Left lung (tissue), 10 donors: ENCODE results near the gene MDGA2. TPM values are rescaled to one million over a fixed set of nuclear protein-coding genes. Genes with fewer than 3 reads are reported as not detected.

Experiments
- ATAC-seq: fragments of 200-7000 bp; cut with Tn5 transposase; one replicate; pipeline ENCODE4 v1.9.1; 2020; ENCODE audit warnings: moderate library complexity
- DNase-seq, 4 donors: peaks; one replicate each; pipeline ENCODE4 v3.0.0-alpha.2; 2013 to 2020
- H3K27ac ChIP-seq, 2 donors: fragments of 200-600 bp; sonication (generic) in 1 of 2; one replicate each; pipeline versions ENCODE4 v1.5.0 to v1.8.0; 2020 to 2021
- H3K27me3 ChIP-seq, 2 donors: fragments of 200-600 bp; sonication (generic) in 1 of 2; one replicate each; pipeline versions ENCODE4 v1.5.0 to v1.8.0; 2020 to 2021
- H3K36me3 ChIP-seq, 2 donors: fragments of 200-600 bp; sonication (generic) in 1 of 2; one replicate each; pipeline versions ENCODE4 v1.5.0 to v1.8.0; 2020 to 2021
- H3K4me1 ChIP-seq, 2 donors: fragments of 200-600 bp; one replicate each; pipeline ENCODE4 v1.8.0; 2021
- H3K4me3 ChIP-seq, 2 donors: fragments of 200-600 bp; sonication (generic) in 1 of 2; one replicate each; pipeline versions ENCODE4 v1.5.0 to v1.8.0; 2020 to 2021; ENCODE audit warnings: mild to moderate bottlenecking in 1 of 2
- H3K9me3 ChIP-seq, 2 donors: fragments of 200-600 bp; sonication (generic) in 1 of 2; one replicate each; pipeline versions ENCODE4 v1.5.0 to v1.8.0; 2020 to 2021
- intact Hi-C, 2 donors: fragments of 100-400 bp; cut with DNase I; formaldehyde crosslinking; loops; one replicate each; pipeline versions ENCODE4 v1.11.2 to v1.14.2; 2022
- polyA plus RNA-seq, 6 donors: library from polyadenylated mRNA; unstranded; fragments of 120-200 nt; gene quantifications; one replicate each; pipeline ENCODE4 v1.2.1, GENCODE V29; 2013; ENCODE audit not compliant: insufficient read length in 6 of 6
- total RNA-seq, 2 donors: library from RNA; stranded (reverse); fragmentation: NEBNext Ultra II Directional; extraction: Animal tissue kit (Norgen Biotek cat#: 25700); gene quantifications; one replicate each; pipeline ENCODE4 v1.2.1, GENCODE V29; 2021
- TF ChIP-seq, protein P1 (sequence below), 2 donors: fragments of 200-600 bp; sonication (generic) in 1 of 2; IDR thresholded peaks; one replicate each; pipeline versions ENCODE4 v1.5.0 to v1.8.0; 2021; ENCODE audit warnings: antibody characterized with exemption in 2 of 2
- donor health status: DM: no; HTN: yes; CAD: no.
- donor health status: DM: no; HTN: no; CAD: no.

MDGA2 gene
- total and polyA plus RNA-seq, 8 donors: 0.14 to 0.62 (median 0.36) TPM; not detected in 1

DNA sequence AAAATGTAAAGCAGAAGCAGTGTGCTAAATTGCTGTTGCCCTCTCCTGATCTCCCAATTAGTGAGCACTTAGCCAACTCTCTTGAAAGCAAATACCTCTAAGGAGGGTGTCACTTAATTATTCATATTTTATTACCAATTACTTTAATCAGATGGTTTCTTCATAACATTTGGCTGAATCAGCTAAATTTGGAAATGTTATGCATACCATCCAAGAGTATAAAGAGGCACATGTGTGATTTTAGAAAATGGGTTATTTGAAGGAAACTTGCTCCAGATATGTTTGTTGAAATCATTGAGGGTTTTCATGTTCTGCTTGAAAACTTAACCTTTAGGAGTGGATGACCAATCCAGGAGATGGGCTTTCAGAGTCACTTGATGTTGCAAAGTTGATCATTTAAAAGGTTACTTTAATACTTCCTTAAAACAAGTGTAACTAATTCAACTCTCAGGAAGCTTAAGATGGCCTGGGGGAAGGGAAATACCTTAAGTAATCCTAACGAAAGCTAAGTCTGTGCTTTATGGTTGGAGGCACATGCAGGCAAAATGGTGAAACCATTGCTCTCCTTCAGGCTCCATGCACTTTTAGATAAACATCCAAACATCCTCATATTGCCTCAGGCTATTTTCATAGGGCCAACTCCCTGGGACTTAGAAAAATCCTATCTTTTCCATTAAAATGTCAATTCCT, 434.5 kb downstream of the MDGA2 start:
- no peak for ATAC-seq
- Histone ChIP-seq H3K36me3 (no peaks in the 10 kb centered on the region), H3K4me1 (no peaks in the 10 kb centered on the region), H3K9me3 (peaks cover 0 to 2% of the 10 kb centered on the region in 2 donors), H3K27ac (no peak overlapping the region), H3K4me3 (no peak overlapping the region), H3K27me3 (no peaks in the 10 kb centered on the region)
- intact Hi-C loops: no loop called here
- TF ChIP-seq, protein P1, sequence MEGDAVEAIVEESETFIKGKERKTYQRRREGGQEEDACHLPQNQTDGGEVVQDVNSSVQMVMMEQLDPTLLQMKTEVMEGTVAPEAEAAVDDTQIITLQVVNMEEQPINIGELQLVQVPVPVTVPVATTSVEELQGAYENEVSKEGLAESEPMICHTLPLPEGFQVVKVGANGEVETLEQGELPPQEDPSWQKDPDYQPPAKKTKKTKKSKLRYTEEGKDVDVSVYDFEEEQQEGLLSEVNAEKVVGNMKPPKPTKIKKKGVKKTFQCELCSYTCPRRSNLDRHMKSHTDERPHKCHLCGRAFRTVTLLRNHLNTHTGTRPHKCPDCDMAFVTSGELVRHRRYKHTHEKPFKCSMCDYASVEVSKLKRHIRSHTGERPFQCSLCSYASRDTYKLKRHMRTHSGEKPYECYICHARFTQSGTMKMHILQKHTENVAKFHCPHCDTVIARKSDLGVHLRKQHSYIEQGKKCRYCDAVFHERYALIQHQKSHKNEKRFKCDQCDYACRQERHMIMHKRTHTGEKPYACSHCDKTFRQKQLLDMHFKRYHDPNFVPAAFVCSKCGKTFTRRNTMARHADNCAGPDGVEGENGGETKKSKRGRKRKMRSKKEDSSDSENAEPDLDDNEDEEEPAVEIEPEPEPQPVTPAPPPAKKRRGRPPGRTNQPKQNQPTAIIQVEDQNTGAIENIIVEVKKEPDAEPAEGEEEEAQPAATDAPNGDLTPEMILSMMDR (IDR thresholded peaks at IDR 0.05): no peak
- no peak for DNase-seq

DNA sequence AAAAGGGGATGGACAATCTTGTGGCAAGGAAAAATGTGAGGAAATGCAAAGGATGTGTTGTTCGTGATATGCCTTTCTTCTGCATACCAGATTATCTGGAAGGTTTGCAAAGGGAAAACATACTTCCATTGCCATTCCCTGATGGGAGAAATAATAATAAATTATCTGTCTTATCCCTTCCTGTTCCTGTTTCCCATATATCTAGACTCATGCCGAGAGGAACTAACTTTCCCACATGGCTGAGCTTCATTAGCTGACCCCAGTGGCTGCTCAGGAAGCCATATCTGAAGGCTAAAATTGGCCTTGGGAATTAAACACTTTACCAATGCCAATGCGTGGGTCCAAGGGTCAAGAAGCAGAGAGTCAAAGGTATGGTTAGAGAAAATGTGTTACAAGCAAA, 439.8 kb downstream of the MDGA2 start:
- TF ChIP-seq, protein P1 (IDR thresholded peaks at IDR 0.05): no peak
- Histone ChIP-seq H3K4me1 (no peaks in the 10 kb centered on the region), H3K27me3 (no peaks in the 10 kb centered on the region), H3K9me3 (no peaks in the 10 kb centered on the region), H3K4me3 (no peak overlapping the region), H3K27ac (no peak overlapping the region), H3K36me3 (no peaks in the 10 kb centered on the region)
- intact Hi-C loops: no loop called here
- ATAC-seq (no peak), DNase-seq (no peak)

DNA sequence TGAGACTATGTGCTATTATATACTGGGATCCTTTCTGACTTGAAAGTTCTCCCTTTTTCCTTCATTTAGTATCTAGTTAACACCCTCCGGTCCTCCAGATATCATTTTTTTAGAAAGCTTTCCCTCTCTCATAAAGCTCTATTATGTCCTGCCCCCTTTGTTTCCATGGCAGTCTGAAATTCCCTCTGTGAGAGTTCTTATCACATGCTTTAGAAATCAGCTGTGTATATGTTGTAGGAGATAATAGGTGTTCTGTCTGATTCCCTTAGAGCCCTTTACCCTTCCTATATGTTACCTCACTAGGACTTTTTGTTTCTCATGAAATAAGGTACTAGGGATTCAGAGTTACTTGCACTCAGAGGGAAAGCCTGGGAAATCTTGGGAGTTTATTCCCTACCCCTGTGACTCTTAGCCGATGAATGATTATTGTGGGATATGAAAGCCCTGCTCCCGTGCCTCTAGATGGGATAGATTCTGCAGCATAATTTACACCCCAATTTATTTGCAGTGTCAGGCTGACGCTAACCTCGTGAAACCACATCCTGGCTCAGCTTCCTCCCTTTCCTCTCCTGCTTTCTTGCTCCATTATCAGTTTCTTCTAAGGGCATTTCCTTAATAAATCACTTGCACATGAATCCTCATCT, 448.4 kb downstream of the MDGA2 start:
- H3K4me1 ChIP-seq: no peaks in the 10 kb centered on the region
- no peaks in the 10 kb centered on the region for H3K9me3 ChIP-seq
- intact Hi-C loops: no loop called here
- DNase-seq: no peak
- no peak overlapping the region for H3K27ac ChIP-seq
- no peaks in the 10 kb centered on the region for H3K36me3 ChIP-seq
- TF ChIP-seq, protein P1 (IDR thresholded peaks at IDR 0.05): no peak
- H3K27me3 ChIP-seq: no peaks in the 10 kb centered on the region
- no peak overlapping the region for H3K4me3 ChIP-seq
- ATAC-seq: no peak

DNA sequence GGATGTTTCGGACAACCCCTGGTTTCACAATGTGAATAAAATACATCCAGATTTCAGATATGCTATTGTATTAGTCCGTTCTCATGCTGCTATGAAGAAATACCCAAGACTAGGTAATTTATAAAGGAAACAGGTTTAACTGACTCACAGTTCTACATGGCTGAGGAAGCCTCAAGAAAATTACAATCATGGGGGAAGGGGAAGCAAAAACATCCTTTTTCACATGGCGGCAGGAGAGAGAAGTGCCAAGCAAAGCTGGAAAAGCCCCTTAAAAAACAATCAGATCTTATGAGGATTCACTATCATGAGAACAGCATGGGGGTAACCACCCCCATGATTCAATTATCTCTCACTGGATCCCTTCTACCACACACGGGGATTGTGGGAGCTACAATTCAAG, 451.7 kb downstream of the MDGA2 start:
- intact Hi-C loops: no loop called here
- DNase-seq (no peak), ATAC-seq (no peak)
- H3K27ac ChIP-seq: no peak overlapping the region
- no peaks in the 10 kb centered on the region for H3K27me3 ChIP-seq
- no peak overlapping the region for H3K4me3 ChIP-seq
- no peaks in the 10 kb centered on the region for H3K36me3 ChIP-seq
- no peaks in the 10 kb centered on the region for H3K4me1 ChIP-seq
- no peaks in the 10 kb centered on the region for H3K9me3 ChIP-seq
- TF ChIP-seq, protein P1 (IDR thresholded peaks at IDR 0.05): no peak

DNA sequence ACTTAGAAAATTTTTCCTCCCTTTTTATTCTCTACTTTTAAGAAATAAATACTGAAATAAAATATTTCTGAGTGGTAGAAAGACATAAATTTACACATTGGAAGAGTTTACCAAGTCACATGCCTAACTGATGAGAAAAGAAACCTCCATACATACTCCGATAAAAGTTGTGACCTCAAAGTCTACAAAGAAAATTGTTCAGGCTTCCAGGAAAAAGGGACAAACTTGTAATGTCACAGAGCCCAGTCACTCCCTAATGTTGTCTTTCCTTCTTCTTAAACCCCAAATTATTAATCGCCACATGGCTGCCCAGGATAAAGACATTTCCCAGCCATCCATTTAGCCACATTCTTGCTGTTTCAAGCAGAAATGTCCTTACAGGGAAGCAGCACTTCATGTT, 455.3 kb downstream of the MDGA2 start:
- intact Hi-C loops: no loop called here

More for the DNA sequence above, 455.3 kb downstream of the MDGA2 start:
- no peaks in the 10 kb centered on the region for H3K4me1 ChIP-seq
- no peaks in the 10 kb centered on the region for H3K9me3 ChIP-seq
- TF ChIP-seq, protein P1 (IDR thresholded peaks at IDR 0.05): no peak
- H3K36me3 ChIP-seq: no peaks in the 10 kb centered on the region
- DNase-seq: no peak
- H3K27ac ChIP-seq: no peak overlapping the region
- no peaks in the 10 kb centered on the region for H3K27me3 ChIP-seq
- no peak for ATAC-seq
- H3K4me3 ChIP-seq: no peak overlapping the region
